IMR-90 (cell line): Measurements from ENCODE around the gene FASTKD1. TPM values are rescaled to one million over a fixed set of nuclear protein-coding genes. Genes with fewer than 3 reads are reported as not detected.

Experiments
- ATAC-seq: fragments of 200-7000 bp; cut with Tn5 transposase; 2 replicates; pipeline ENCODE4 v1.9.1; 2020; ENCODE audit warnings: low read depth, mild to moderate bottlenecking, moderate library complexity
- BruUV-seq: library from RNA; stranded (reverse); fragments of 400-500 nt; replicated peaks from 2 replicates; lab custom pipeline; 2021; lab: Mats Ljungman, UMichigan
- CTCF ChIA-PET: fragments of 300-600 bp; formaldehyde crosslinking; extraction: SDS; loops from one replicate; lab custom pipeline; 2021; ENCODE audit warnings: antibody characterized with exemption; lab: Yijun Ruan, JAX
- POLR2A ChIA-PET: fragments of 300-600 bp; sonication (Branson Sonifier 250); formaldehyde crosslinking; loops from one replicate; lab custom pipeline; 2022; ENCODE audit warnings: antibody characterized with exemption; ENCODE audit not compliant: unreplicated experiment; lab: Charles Lee
- DNase-seq: peaks from one replicate; pipeline ENCODE4 v3.0.0; 2013
- H2AFZ ChIP-seq: replicated peaks from 2 replicates; pipeline ENCODE3; 2013; ENCODE audit warnings: low read length, mild to moderate bottlenecking; ENCODE audit not compliant: poor library complexity
- H2AK5ac ChIP-seq: 2 replicates; pipeline ENCODE4 v1.6.1; 2013; ENCODE audit warnings: low read depth, low read length, inconsistent platforms
- H2AK9ac ChIP-seq: replicated peaks from 2 replicates; pipeline ENCODE3; 2013; ENCODE audit warnings: mild to moderate bottlenecking, low read depth, low read length, moderate library complexity; ENCODE audit not compliant: poor library complexity
- H2BK120ac ChIP-seq: 2 replicates; pipeline ENCODE4 v1.6.1; 2013; ENCODE audit warnings: low read depth, low read length, inconsistent platforms
- H2BK15ac ChIP-seq: 3 replicates; pipeline ENCODE4 v1.6.1; 2013; ENCODE audit warnings: low read depth, low read length, inconsistent platforms
- H2BK20ac ChIP-seq: 2 replicates; pipeline ENCODE4 v1.6.1; 2013; ENCODE audit warnings: low read depth, mild to moderate bottlenecking, inconsistent platforms, low read length, moderate library complexity
- H2BK5ac ChIP-seq: 2 replicates; pipeline ENCODE4 v1.6.1; 2013; ENCODE audit warnings: mild to moderate bottlenecking, low read depth, low read length, inconsistent platforms; ENCODE audit not compliant: poor library complexity, severe bottlenecking
- H3K14ac ChIP-seq: replicated peaks from 2 replicates; pipeline ENCODE4 v1.6.1; 2013; ENCODE audit warnings: low read depth, low read length, inconsistent platforms
- H3K18ac ChIP-seq: 2 replicates; pipeline ENCODE4 v1.6.1; 2013; ENCODE audit warnings: low read depth, low read length, control low read depth
- H3K23ac ChIP-seq: 2 replicates; pipeline ENCODE4 v1.6.1; 2013; ENCODE audit warnings: low read depth, low read length, inconsistent platforms
- H3K27ac ChIP-seq: 2 replicates; pipeline ENCODE4 v1.5.1; 2013; ENCODE audit warnings: mild to moderate bottlenecking, control low read depth, low read length; ENCODE audit not compliant: insufficient read depth
- H3K27me3 ChIP-seq: 2 replicates; pipeline ENCODE4 v1.6.1; 2013; ENCODE audit warnings: low read length; ENCODE audit not compliant: control insufficient read depth, insufficient read depth
- H3K36me3 ChIP-seq: 2 replicates; pipeline ENCODE4 v1.6.1; 2013; ENCODE audit warnings: low read length, mixed read lengths; ENCODE audit not compliant: control insufficient read depth, insufficient read depth
- H3K4ac ChIP-seq: 2 replicates; pipeline ENCODE4 v1.6.1; 2013; ENCODE audit warnings: low read depth, low read length, inconsistent platforms
- H3K4me1 ChIP-seq: 2 replicates; pipeline ENCODE4 v1.6.1; 2013; ENCODE audit warnings: low read length, mixed read lengths; ENCODE audit not compliant: control insufficient read depth, insufficient read depth
- H3K4me2 ChIP-seq: 2 replicates; pipeline ENCODE4 v1.6.1; 2013; ENCODE audit warnings: low read depth, mild to moderate bottlenecking, control low read depth, low read length, moderate library complexity
- H3K4me3 ChIP-seq: 2 replicates; pipeline ENCODE4 v1.5.1; 2013; ENCODE audit warnings: low read depth, mild to moderate bottlenecking, control low read depth, low read length, moderate library complexity; ENCODE audit not compliant: insufficient read depth
- H3K56ac ChIP-seq: 2 replicates; pipeline ENCODE4 v1.6.1; 2013; ENCODE audit warnings: low read length, inconsistent platforms; ENCODE audit not compliant: insufficient read depth; ENCODE audit errors: extremely low read depth
- H3K79me1 ChIP-seq, 2 experiments: 2 replicates each; pipeline ENCODE4 v1.6.1; 2013; ENCODE audit warnings: low read length in 2 of 2, inconsistent platforms in 1 of 2, low read depth in 1 of 2
- H3K9ac ChIP-seq: 2 replicates; pipeline ENCODE4 v1.6.1; 2013; ENCODE audit warnings: low read depth, low read length, control low read depth
- H3K9me1 ChIP-seq: 2 replicates; pipeline ENCODE4 v1.6.1; 2013; ENCODE audit warnings: low read length, inconsistent platforms; ENCODE audit not compliant: insufficient read depth
- H3K9me3 ChIP-seq: 2 replicates; pipeline ENCODE4 v1.6.1; 2013; ENCODE audit warnings: low read length; ENCODE audit not compliant: control insufficient read depth, insufficient read depth
- H4K20me1 ChIP-seq: 2 replicates; pipeline ENCODE4 v1.6.1; 2013; ENCODE audit warnings: low read length, inconsistent platforms; ENCODE audit not compliant: insufficient read depth
- H4K5ac ChIP-seq: 2 replicates; pipeline ENCODE4 v1.6.1; 2013; ENCODE audit warnings: mild to moderate bottlenecking, low read depth, low read length, control low read depth
- H4K8ac ChIP-seq, 2 experiments: 2 replicates each; pipeline ENCODE4 v1.6.1; 2013; ENCODE audit warnings: low read depth in 2 of 2, low read length in 2 of 2, control low read depth in 1 of 2, inconsistent platforms in 1 of 2
- H4K91ac ChIP-seq: 2 replicates; pipeline ENCODE4 v1.6.1; 2013; ENCODE audit warnings: low read depth, low read length, inconsistent platforms; ENCODE audit not compliant: insufficient read depth
- BHLHE40 ChIP-seq: fragments of 150-350 bp; IDR thresholded peaks from 2 replicates; pipeline ENCODE4 v1.6.1; 2016; ENCODE audit warnings: mild to moderate bottlenecking, low read depth, low read length
- CEBPB ChIP-seq: IDR thresholded peaks from 2 replicates; pipeline ENCODE4 v1.6.1; 2012; ENCODE audit warnings: low read depth, low read length, improper control_type of control experiment
- CHD1 ChIP-seq: IDR thresholded peaks from 2 replicates; pipeline ENCODE4 v1.6.1; 2012; ENCODE audit warnings: low read depth, low read length, improper control_type of control experiment
- FOS ChIP-seq: fragments of 150-350 bp; IDR thresholded peaks from 2 replicates; pipeline ENCODE4 v1.6.1; 2016; ENCODE audit warnings: low read depth, low read length
- MAFK ChIP-seq: IDR thresholded peaks from 2 replicates; pipeline ENCODE4 v1.6.1; 2012; ENCODE audit warnings: low read depth, low read length, improper control_type of control experiment
- MAZ ChIP-seq: IDR thresholded peaks from 2 replicates; pipeline ENCODE4 v1.6.1; 2012; ENCODE audit warnings: low read depth, mild to moderate bottlenecking, low read length, improper control_type of control experiment, moderate library complexity, borderline replicate concordance
- MXI1 ChIP-seq: IDR thresholded peaks from 2 replicates; pipeline ENCODE4 v1.6.1; 2012; ENCODE audit warnings: low read depth, mild to moderate bottlenecking, low read length, moderate library complexity, borderline replicate concordance
- NFE2L2 ChIP-seq: fragments of 150-350 bp; IDR thresholded peaks from 2 replicates; pipeline ENCODE4 v1.6.1; 2016; ENCODE audit warnings: low read depth, mild to moderate bottlenecking, low read length
- POLR2A ChIP-seq: IDR thresholded peaks from 2 replicates; pipeline ENCODE4 v1.6.1; 2012; ENCODE audit warnings: mild to moderate bottlenecking, low read depth, low read length
- RAD21 ChIP-seq: IDR thresholded peaks from 2 replicates; pipeline ENCODE4 v1.6.1; 2012; ENCODE audit warnings: low read length, improper control_type of control experiment
- RCOR1 ChIP-seq: IDR thresholded peaks from 2 replicates; pipeline ENCODE4 v1.6.1; 2012; ENCODE audit warnings: mild to moderate bottlenecking, low read length, improper control_type of control experiment; ENCODE audit not compliant: insufficient replicate concordance
- RFX5 ChIP-seq: IDR thresholded peaks from 2 replicates; pipeline ENCODE4 v1.8.0; 2012; ENCODE audit warnings: low read depth, mild to moderate bottlenecking, low read length, moderate library complexity
- SMC3 ChIP-seq: fragments of 150-350 bp; IDR thresholded peaks from 2 replicates; pipeline ENCODE4 v1.6.1; 2016; ENCODE audit warnings: low read depth, mild to moderate bottlenecking, antibody characterized with exemption, low read length, moderate library complexity
- dilution Hi-C: fragments of 300-500 bp; cut with HindIII; formaldehyde crosslinking; loops from one replicate; pipeline ENCODE4 v1.14.3; 2018; ENCODE audit warnings: low sequenced_read_pairs; ENCODE audit not compliant: unreplicated experiment
- in situ Hi-C: fragments of 300-500 bp; cut with MboI; formaldehyde crosslinking; loops from 3 replicates; pipeline ENCODE4 v1.14.3; 2019; ENCODE audit warnings: low sequenced_read_pairs, inconsistent platforms, mixed read lengths
- intact Hi-C: fragments of 100-400 bp; cut with micrococcal nuclease; formaldehyde crosslinking; loops from 2 replicates; pipeline ENCODE4 v1.10.0; 2022
- polyA plus RNA-seq, 3 experiments: library from polyadenylated mRNA; depleted of rRNA; stranded (reverse); fragments of >200 nt; gene quantifications; 2 replicates each; pipeline ENCODE4 v1.2.3, GENCODE V29; 2012; ENCODE audit warnings: low replicate concordance in 1 of 3
- total RNA-seq: library from RNA; depleted of rRNA; stranded (reverse); fragments of >200 nt; gene quantifications from 2 replicates; pipeline ENCODE4 v1.2.3, GENCODE V29; 2012
- TF ChIP-seq, protein P1 (sequence below): conservative IDR thresholded peaks from 2 replicates; pipeline ENCODE4 v1.5.1; 2012; ENCODE audit warnings: mild to moderate bottlenecking, low read depth, low read length, improper control_type of control experiment
- TF ChIP-seq, protein P2 (sequence below): fragments of 150-350 bp; IDR thresholded peaks from 2 replicates; pipeline ENCODE4 v1.6.1; 2017; ENCODE audit warnings: mild to moderate bottlenecking, antibody characterized with exemption, low read length, low read depth
- TF ChIP-seq, protein P3 (sequence below): fragments of 150-350 bp; IDR thresholded peaks from 2 replicates; pipeline ENCODE4 v1.6.1; 2016; ENCODE audit warnings: low read depth, mild to moderate bottlenecking, low read length, moderate library complexity, borderline replicate concordance

FASTKD1 gene
- total and polyA plus RNA-seq, 2 of the 4 experiments (the other 2 are of a cell fraction) = 11.4 to 11.5 TPM

DNA sequence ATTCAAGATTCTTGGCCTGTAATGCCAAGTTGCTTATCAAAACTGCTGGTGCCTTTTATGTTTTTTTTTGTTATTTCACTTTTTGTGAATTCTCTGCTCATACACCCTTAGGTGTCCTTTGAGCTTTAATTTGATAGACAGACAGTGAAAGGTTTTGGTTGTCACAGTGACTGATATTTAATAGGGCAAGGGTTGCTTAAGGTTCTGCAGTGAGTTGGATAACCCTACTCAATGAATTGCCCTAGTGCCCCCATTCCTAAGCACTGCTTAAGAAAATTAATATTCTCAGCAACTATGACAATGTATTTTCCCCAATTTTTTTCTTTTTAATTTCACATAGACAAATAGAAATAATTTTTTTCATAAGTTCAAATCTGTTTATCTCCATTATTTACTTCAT, 25.9 kb upstream of the FASTKD1 start:
- Histone ChIP-seq H3K23ac (no peak overlapping the region), H2AK5ac (no peak overlapping the region), H3K9me3 (no peaks in the 10 kb centered on the region), H2BK120ac (no peak overlapping the region), H3K9me1 (0 out of 2 replicates have a peak, but pooled peaks cover 3% of the 10 kb centered on the region), H2AK9ac (no peak overlapping the region), H3K18ac (no peak overlapping the region), H3K4me1 (no peaks in the 10 kb centered on the region), H3K14ac (no peak overlapping the region), H3K36me3 (peaks cover 2% of the 10 kb centered on the region; the same call in 1 of the 2 replicates), H2BK5ac (no peak overlapping the region), H3K4me2 (no peak overlapping the region), H2BK20ac (no peak overlapping the region), H3K4ac (no peak overlapping the region), H3K4me3 (no peak overlapping the region), H4K91ac (no peak overlapping the region), H4K8ac (no peak overlapping the region), H2BK15ac (no peak overlapping the region), H4K20me1 (peaks cover 27% of the 10 kb centered on the region), H3K79me1 (peaks cover 8 to 28% of the 10 kb centered on the region in 2 experiments), H3K27ac (no peak overlapping the region), H3K9ac (no peak overlapping the region), H3K27me3 (no peaks in the 10 kb centered on the region), H4K5ac (no peak overlapping the region), H2AFZ (no peak overlapping the region), H3K56ac (no peak overlapping the region)
- dilution Hi-C loops (no loop called here), in situ Hi-C loops (no loop called here), intact Hi-C loops (no loop called here)
- CTCF ChIA-PET = interaction anchor here (0.6 to 0.7 kb wide), 2 partner anchors 150 to 271 kb away, joined by 3 to 6 read pairs; no protein-coding TSS in a partner anchor
- no peak for TF ChIP-seq RFX5
- TF ChIP-seq CHD1 = no peak
- no peak for TF ChIP-seq MAZ
- no peak for TF ChIP-seq FOS
- no peak for TF ChIP-seq CEBPB
- TF ChIP-seq, protein P1, sequence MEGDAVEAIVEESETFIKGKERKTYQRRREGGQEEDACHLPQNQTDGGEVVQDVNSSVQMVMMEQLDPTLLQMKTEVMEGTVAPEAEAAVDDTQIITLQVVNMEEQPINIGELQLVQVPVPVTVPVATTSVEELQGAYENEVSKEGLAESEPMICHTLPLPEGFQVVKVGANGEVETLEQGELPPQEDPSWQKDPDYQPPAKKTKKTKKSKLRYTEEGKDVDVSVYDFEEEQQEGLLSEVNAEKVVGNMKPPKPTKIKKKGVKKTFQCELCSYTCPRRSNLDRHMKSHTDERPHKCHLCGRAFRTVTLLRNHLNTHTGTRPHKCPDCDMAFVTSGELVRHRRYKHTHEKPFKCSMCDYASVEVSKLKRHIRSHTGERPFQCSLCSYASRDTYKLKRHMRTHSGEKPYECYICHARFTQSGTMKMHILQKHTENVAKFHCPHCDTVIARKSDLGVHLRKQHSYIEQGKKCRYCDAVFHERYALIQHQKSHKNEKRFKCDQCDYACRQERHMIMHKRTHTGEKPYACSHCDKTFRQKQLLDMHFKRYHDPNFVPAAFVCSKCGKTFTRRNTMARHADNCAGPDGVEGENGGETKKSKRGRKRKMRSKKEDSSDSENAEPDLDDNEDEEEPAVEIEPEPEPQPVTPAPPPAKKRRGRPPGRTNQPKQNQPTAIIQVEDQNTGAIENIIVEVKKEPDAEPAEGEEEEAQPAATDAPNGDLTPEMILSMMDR = no peak
- TF ChIP-seq, protein P2, sequence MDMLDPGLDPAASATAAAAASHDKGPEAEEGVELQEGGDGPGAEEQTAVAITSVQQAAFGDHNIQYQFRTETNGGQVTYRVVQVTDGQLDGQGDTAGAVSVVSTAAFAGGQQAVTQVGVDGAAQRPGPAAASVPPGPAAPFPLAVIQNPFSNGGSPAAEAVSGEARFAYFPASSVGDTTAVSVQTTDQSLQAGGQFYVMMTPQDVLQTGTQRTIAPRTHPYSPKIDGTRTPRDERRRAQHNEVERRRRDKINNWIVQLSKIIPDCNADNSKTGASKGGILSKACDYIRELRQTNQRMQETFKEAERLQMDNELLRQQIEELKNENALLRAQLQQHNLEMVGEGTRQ = no peak
- no peak for TF ChIP-seq MXI1
- TF ChIP-seq RAD21 = no peak
- TF ChIP-seq MAFK = no peak
- TF ChIP-seq, protein P3, sequence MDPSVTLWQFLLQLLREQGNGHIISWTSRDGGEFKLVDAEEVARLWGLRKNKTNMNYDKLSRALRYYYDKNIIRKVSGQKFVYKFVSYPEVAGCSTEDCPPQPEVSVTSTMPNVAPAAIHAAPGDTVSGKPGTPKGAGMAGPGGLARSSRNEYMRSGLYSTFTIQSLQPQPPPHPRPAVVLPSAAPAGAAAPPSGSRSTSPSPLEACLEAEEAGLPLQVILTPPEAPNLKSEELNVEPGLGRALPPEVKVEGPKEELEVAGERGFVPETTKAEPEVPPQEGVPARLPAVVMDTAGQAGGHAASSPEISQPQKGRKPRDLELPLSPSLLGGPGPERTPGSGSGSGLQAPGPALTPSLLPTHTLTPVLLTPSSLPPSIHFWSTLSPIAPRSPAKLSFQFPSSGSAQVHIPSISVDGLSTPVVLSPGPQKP = no peak
- TF ChIP-seq POLR2A = no peak
- no peak for TF ChIP-seq NFE2L2
- no peak for TF ChIP-seq BHLHE40
- no peak for TF ChIP-seq RCOR1
- TF ChIP-seq SMC3 = no peak
- DNase-seq (no peak), ATAC-seq (no peak)
- POLR2A ChIA-PET = no interaction called here
- BruUV-seq = no TSS peak
